ENCODE results near the gene NUDT16L1.
A peak's percentile ranks its signal among the peaks of the same experiment; 100 is the strongest.
"Not testable (repeated sequence)": the region's sequence is repeated elsewhere in the genome, so short reads cannot be mapped to it uniquely, and the experiment has no call there.

The NUDT16L1 gene

GRCh38 chr16:4693296-4693955 is at the start of gene NUDT16L1:
Gene NUDT16L1 (plus strand): TSS chr16:4693562. CDS start chr16:4693727, 165 bp downstream.
- peak; percentile 89 for DNase-seq

DNA sequence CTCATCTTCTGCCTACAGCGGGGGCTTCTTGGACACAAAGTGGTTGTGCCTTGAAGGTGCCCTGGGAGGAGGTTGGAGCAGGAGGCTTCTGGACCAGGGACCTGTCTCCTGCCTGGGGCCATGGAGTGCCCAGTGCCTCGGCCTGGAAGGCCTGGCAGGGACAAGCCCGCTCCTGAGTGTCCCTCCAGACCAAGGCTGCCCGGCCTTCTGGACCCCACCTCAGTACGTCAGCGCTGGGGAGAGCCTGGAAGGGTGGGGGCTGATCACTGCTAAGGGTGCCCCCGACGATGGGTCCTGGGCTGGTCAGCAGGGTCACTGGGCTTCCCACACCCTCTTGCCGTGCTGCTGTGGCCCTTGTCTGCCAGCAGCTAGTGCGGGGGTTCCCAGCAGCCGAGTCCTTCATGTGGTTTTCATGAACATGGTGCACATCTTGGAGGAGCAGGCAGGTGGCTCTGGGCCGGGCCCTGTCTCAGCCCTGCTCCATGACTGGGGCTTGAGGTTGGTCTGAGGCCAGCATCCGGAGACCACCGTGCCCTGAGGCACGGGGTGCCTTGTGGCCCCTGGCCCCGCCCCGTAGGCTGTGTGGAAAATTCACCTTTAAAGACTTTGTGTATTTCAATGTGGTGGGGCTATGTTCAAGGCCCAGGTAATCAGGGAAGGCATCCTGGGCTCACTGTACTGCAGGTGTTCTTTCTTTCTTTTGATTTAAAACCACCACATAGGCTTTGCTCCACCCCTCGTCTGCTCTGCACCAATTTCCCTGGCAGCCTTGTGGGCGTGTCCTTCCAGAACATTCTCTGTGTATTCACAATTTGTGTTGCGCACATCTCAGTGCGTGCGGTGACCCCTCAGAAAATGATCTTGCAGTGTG is 46.4 kb upstream of the NUDT16L1 start:
- DNase-seq, result no peak

GRCh38 chr16:4647644-4647980 is 45.8 kb upstream of the NUDT16L1 start:
- no peak for DNase-seq

DNA sequence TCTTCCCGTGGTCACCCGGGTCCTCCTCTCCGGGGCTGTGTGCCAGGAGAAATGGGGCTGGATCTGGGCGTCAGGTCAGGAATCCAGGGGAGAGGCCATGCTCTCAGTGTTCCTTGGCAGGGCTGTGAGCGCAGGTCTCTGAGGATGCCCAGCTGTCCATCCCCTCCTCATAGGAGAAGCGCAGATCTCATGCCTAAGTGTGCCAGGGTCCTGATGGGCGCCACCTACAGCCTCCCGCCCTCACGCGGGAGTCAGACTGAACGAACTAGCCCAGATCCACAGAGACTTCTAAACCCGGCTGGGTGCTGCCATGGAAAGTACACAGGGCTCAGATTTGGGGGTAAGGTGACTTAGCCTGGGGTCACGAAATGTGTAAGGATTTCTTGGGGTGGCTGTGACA is 44.4 kb upstream of the NUDT16L1 start:
- DNase-seq, result no peak

DNA sequence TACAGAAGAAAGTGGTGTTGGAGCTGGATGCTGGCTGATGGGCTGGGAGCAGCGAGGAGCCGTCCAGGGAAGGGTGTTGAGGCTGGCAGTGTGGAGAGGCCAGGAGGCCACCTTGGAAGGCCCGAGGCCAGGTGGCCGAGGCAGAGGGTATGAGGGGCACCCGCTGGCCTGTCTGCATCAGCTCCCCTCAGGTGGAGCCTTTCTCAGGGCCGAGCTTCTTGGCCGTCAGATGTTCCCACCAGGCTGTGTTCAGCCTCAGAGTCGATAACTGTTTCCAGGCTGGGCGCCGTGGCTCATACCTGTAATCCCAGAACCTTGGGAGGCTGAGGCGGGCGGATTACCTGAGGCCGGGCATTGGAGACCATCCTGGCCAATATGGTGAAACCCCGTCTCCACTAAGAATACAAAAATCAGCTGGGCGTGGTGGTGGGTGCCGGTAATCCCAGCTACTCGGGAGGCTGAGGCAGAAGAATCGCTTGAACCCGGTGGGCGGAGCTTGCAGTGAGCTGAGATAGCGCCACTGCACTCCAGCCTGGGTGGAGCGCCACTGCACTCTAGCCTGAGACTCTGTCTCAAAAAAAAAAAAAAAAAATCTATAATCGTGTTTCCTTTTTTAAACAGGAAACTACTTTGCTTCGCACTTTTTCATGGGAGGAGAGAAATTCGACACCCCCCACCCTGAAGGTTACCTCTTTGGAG is 43.5 kb upstream of the NUDT16L1 start:
- DNase-seq, result no peak

DNA sequence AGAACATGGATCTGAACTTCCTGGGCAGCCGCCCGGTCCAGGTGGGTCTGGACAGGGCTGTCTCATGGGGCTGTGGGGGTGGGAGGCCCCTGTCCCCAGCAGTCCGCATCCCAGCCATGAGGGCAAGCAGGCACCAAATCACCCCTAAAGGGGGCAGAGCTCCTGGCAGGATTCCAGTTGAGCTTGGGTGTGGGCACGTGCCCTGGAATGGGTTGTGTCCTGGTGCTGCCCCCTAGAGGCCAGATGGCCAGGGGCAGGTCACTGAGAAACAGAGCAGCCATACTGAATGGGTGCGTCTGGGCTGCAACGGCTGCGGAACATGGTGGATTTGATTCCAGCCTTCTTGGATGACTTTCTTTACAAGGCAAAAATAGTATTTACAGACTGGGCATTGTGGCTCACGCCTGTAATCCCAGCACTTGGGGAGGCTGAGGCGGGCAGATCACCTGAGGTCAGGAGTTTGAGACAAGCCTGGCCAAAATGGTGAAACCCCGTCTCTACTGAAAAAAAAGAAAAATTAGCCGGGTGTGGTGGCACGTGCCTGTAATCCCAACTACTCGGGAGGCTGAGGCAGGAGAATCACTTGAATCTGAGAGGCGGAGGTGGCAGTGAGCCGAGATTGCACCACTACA is 42.8 kb upstream of the NUDT16L1 start:
- DNase-seq, result not testable (repeated sequence)

DNA sequence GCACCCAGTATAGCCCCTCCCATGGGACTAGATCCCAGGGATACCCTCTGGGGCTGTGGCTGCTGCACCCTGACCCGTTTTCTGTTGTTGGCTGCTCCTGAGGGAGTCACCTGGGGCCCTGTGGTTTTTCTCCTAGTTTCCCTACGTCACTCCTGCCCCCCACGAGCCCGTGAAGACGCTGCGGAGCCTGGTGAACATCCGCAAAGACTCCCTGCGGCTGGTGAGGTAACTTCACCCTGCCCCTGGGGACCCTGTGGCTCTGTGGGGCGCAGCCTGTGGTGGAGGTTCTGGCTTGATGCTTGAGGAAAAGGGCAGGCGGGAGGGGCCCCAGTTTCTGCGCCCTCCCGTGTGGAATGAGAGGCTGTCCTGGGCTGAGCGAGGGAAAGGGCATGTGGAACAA is 41.5 kb upstream of the NUDT16L1 start:
- DNase-seq, result no peak

- DNase-seq, result no peak
Measured at GRCh38 chr16:4652561-4652960, 40.8 kb upstream of the NUDT16L1 start.

- DNase-seq, result no peak
Measured at GRCh38 chr16:4654011-4654963, 39.1 kb upstream of the NUDT16L1 start.

- DNase-seq, result no peak
Measured at GRCh38 chr16:4654964-4655590, 38.3 kb upstream of the NUDT16L1 start.

DNA sequence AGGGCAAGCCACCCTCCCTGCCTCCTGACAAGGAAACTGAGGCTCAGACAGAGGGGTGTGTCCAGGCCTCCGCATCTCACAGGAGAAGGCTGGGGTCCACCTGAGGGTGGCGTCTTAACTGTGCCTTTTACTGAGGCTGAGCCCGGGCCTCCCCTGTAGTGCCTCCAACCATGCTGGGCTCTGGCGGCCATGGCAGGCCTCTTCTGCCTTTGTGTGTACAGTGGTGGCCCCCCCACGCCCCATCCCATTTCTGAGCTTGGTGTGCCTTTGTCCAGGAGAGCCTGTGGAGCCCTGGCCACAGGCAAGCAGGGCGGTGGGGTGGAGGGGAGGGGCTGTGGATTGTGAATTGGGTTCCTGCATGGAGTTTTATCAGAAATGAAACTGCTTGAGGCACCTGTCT is 37.6 kb upstream of the NUDT16L1 start:
- no peak for DNase-seq

DNA sequence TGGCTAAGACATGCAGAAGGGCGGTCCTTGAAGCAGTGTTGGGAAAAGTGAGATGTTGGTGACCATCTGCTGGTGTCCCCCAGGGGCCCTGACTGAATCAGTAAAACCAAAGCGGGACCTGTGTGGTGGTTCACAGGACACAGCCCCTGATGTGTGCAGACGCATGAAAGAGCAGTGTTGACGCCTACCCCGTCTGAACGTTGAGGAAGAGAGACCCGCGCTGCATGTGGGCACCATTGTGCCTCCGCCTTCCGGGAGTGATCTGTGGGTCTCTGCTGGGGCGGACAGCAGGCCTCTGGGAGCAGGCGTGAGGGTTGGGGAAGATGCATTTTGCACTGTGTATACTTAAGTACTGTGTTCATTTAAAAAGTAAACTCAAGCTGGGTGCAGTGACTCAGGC is 37.1 kb upstream of the NUDT16L1 start:
- DNase-seq, result no peak

DNA sequence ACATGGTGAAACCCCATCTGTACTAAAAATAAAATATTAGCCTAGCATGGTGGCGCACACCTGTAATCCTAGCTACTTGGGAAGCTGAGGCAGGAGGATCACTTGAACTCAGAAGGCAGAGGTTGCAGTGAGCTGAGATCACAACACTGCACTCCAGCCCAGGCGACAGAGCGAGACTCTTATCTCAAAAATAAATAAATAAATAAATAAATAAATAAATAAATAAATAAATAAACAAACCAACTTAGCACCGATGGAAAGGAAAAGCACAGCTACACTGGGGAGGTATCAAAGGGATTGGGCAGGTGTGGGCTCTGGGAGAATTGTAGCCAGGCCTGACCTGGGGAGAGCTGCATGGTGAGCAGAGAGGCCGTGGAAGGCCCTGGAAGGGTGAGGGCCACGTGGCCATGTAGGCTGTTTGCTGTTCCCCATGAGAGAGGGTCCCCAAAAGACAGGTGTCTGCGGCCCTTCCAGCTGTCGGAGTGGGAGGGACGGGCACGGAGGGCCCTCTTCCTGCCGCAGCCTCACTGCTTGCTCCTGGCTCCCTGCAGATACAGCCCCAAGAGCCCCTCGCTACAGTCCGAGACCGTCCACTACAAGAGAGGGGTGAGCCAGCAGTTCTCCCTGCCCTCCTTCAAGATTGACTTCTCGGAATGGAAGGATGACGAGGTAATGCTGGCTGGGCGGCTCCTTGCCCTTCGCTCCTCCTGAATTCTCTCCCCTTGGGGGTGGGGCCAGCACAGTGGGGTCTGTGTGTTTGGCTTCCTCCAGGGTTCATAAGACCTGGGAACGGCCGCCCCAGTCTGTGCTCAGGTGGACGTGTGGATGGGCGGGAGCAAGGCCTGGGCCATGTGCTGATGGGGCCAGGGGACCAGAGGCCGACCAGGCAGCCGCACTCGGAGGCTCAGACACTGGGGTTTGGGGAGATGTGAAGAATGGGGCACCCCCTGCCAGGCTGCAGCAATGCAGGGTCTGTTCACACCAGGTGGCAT is 36.4 kb upstream of the NUDT16L1 start:
- DNase-seq, result no peak

DNA sequence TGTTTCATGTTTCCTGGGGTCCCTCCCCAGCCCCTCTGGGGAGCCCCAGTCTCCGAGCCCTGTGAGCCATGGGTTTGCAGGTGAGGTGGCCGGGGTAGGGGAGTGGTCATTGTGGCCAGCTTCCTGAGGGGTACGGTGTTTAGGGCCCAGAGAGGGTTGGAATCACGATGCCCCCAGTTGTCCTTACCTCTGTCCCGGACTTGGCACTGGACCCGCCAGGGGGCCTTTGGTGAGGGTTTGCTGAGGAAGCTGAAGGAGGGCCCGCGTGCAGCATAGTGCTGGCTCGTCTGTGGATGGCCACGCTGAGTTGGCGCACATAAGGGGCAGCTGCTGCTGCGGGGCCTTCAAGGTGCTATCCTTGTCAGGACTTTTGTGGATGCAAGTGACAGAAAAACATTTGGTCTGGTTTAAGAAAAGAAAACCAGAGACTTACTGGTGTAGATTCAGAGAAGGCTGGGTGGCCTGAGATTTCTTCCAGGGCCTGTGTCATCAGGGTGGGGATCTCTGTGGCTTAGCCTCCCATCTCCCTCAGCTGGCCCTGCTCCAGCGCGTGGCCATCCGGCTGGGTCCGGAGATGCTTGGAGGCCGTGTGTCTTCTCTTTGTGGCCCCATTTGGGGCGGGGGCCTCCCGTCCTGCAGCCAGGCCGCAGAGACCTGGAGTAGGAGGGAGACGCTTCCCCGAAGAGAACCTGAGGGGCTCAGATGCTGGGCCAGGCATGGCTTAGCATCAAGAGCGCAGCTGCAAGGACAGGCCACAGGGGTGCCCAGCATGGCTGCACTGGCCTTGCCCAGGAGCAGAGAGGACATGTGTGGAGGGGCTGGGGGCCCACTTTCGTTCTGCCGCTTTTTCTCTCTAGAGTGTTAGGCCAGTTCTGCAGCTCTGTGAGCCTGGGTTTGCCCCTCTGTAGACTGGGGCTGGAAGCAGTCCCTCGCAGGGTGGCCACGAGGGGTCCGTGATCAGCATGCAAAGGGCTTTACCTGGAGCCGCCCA is 33.7 kb upstream of the NUDT16L1 start:
- DNase-seq, result no peak

DNA sequence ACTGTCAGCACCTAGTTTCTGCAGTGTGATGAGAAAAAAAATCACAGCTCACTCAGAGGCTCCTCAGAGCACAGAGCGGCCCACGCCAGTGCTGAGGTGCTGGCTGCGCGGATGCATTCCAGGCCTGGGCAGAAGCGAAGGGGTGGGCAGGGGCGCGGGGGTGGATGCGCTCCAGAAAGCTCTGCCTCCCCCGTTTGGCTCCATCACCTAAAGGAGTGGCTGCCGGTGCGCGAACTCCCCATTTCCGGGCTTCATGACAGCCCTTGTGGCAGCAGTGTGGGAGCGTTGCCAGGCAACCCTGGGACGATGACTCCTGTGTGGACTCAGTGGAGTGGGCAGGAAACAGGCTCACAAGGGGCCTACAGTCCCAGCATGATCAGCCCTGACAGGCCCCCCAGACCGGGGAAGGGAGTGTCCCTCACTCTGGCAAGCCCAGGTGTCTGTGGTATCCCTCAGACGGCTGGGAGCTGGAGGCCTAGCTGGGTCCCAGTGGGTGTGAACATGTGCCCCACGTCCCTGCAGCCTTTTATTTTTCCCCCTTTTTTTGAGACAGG is 32.8 kb upstream of the NUDT16L1 start:
- no peak for DNase-seq

DNA sequence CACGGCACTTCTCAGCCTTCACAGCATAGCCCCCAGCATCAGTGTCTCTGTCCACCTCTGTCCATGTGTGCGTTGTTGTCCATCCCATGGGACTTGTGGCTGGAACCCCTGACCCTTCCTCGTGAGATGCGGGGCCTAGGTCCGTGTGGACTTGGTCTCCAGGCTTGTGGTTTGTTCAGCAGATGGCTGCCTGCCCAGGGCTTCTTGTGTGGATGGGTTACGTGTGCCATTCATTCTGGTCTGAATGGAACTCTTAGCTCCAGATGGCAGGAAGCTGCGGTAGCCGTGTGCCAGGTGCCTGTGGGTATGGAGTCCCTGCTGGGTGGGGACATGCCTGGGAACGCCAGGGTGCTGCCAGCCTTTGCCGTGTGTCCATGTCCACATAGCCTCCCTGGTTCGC is 31.7 kb upstream of the NUDT16L1 start:
- DNase-seq, result no peak

DNA sequence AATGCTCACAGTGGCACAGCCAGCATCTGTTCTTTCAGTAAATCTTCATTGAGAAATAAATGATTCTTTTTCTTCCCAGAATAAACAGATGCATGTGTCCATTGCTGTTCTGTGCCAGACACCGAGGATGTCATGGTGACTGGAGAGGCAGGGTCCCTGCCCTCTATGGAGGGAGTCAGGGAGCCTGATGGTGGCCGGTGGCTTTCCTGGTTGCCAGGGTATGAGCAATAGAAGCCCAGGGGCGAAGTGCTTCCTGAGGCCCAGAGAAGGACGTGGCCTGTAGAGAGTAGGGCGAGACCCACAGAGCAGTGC is 29.9 kb upstream of the NUDT16L1 start:
- no peak for DNase-seq

DNA sequence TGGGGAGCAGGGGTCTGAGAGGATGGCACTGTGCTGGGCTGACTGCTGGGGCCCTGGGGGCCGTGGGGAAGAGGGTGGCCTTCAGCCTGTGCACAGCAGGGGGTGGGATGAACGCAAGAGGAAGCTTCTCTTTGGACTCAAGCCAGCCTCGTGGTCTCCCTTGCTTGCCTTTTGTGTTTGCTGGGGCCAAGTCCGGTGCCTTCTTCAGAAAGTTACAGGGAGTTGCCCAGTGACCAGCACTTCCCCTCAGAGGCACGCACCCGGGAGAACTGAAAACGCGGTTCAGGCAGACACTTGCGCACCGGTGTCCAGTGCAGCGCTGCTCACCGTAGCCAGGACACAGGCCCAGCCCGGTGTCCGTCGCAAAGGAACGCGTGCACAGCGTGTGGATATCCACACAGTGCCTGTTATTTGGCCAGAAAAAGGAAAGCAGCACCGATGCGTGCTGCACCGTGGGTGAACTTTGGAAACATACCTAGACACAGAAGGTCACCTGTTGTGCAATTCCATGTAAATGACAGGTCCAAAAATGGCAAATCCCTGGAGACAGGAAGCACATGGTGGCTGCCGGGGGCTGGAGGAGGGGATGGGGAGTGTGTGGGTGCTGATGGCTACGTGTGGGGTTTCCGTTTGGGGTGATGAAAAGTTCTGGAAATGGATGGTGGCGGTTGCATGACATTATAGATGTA is 29.4 kb upstream of the NUDT16L1 start:
- DNase-seq, result no peak

Data from NCI-H510A (cell line).